ENCODE measurements around the gene CREB3L2.

DNA sequence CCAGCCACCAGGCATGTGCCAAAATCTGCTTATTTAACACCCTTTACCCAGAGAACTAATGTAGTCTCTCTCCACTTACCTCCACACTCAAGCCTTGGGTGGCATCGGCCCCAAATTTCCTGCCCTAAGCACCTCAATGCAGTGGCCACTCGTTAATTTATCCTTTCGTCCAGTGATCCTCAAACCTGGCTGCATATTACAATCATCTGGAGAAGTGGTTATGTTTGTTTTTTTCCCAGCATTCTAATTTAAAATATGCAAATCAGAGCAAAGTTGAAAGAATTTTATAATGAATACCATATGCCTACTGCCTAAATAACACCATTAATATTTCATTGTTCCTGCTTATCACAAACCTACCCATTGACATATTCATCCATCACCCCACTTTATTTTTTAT, 25.7 kb downstream of the CREB3L2 start:
- TF ChIP-seq, protein P1, sequence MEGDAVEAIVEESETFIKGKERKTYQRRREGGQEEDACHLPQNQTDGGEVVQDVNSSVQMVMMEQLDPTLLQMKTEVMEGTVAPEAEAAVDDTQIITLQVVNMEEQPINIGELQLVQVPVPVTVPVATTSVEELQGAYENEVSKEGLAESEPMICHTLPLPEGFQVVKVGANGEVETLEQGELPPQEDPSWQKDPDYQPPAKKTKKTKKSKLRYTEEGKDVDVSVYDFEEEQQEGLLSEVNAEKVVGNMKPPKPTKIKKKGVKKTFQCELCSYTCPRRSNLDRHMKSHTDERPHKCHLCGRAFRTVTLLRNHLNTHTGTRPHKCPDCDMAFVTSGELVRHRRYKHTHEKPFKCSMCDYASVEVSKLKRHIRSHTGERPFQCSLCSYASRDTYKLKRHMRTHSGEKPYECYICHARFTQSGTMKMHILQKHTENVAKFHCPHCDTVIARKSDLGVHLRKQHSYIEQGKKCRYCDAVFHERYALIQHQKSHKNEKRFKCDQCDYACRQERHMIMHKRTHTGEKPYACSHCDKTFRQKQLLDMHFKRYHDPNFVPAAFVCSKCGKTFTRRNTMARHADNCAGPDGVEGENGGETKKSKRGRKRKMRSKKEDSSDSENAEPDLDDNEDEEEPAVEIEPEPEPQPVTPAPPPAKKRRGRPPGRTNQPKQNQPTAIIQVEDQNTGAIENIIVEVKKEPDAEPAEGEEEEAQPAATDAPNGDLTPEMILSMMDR (IDR thresholded peaks at IDR 0.05): no peak
- no peak for TF ChIP-seq POLR2A (IDR thresholded peaks at IDR 0.05)
- no peak for TF ChIP-seq EP300 (IDR thresholded peaks at IDR 0.05)
- TF ChIP-seq POLR2AphosphoS5 (IDR thresholded peaks at IDR 0.05): no peak
